ENCODE results near the gene SELENBP1. TPM values are rescaled to one million over a fixed set of nuclear protein-coding genes. Genes with fewer than 3 reads are reported as not detected.
"Not testable (repeated sequence)": the region's sequence is repeated elsewhere in the genome, so short reads cannot be mapped to it uniquely, and the experiment has no call there.

The SELENBP1 gene
- total RNA-seq: 40.3 TPM

- DNase-seq: peak; percentile 93
Measured at GRCh38 chr1:151372058-151372934, at the start of gene SELENBP1. Gene SELENBP1, minus strand, starts transcription at chr1:151372705. Its CDS starts 64 bp downstream, at chr1:151372641.

- no peak for DNase-seq
Measured at GRCh38 chr1:151419819-151420218, 47.3 kb upstream of the SELENBP1 start.

- DNase-seq: no peak
Measured at GRCh38 chr1:151418081-151418480, 45.6 kb upstream of the SELENBP1 start.

- no peak for DNase-seq
Measured at GRCh38 chr1:151416231-151416630, 43.7 kb upstream of the SELENBP1 start.

- no peak for DNase-seq
Measured at GRCh38 chr1:151411884-151412283, 39.4 kb upstream of the SELENBP1 start.

- DNase-seq: no peak
Measured at GRCh38 chr1:151408891-151409290, 36.4 kb upstream of the SELENBP1 start.

- DNase-seq: no peak
Measured at GRCh38 chr1:151407304-151407703, 34.8 kb upstream of the SELENBP1 start.

GRCh38 chr1:151406176-151406575 is 33.7 kb upstream of the SELENBP1 start:
- DNase-seq: no peak

- DNase-seq: no peak
Measured at GRCh38 chr1:151405187-151405951, 32.9 kb upstream of the SELENBP1 start.

GRCh38 chr1:151403612-151404011 is 31.1 kb upstream of the SELENBP1 start:
- DNase-seq: no peak

GRCh38 chr1:151402764-151403163 is 30.3 kb upstream of the SELENBP1 start:
- DNase-seq: no peak

- no peak for DNase-seq
Measured at GRCh38 chr1:151401860-151402259, 29.4 kb upstream of the SELENBP1 start.

- DNase-seq: no peak
Measured at GRCh38 chr1:151401125-151401788, 28.8 kb upstream of the SELENBP1 start.

GRCh38 chr1:151399324-151400171 is 27.0 kb upstream of the SELENBP1 start, which contains the start of gene PSMB4:
Gene PSMB4, plus strand, starts transcription at chr1:151399573. Its CDS starts 15 bp downstream, at chr1:151399588.
- DNase-seq: peak; percentile 97

GRCh38 chr1:151396265-151396664 is 23.8 kb upstream of the SELENBP1 start:
- not testable (repeated sequence) for DNase-seq

GRCh38 chr1:151393583-151393982 is 21.1 kb upstream of the SELENBP1 start:
- no peak for DNase-seq

GRCh38 chr1:151391079-151391563 is 18.6 kb upstream of the SELENBP1 start:
- DNase-seq: no peak

- not testable (repeated sequence) for DNase-seq
Measured at GRCh38 chr1:151390221-151391078, 17.9 kb upstream of the SELENBP1 start.

- no peak for DNase-seq
Measured at GRCh38 chr1:151386002-151386401, 13.5 kb upstream of the SELENBP1 start.

- DNase-seq: no peak
Measured at GRCh38 chr1:151384584-151384983, 12.1 kb upstream of the SELENBP1 start.
